ENCODE results near the gene PEPD. TPM values are rescaled to one million over a fixed set of nuclear protein-coding genes. Genes with fewer than 3 reads are reported as not detected.

Gene PEPD
- total RNA-seq, 1 experiment from 2014 or later: 83.1 TPM

- ChIA-PET CTCF (no interaction called here), POLR2A (no interaction called here)
- TF ChIP-seq SP1 (CRISPR knock-in tag; conservative IDR thresholded peaks at IDR 0.05) (no peak), CBFB (CRISPR knock-in tag; IDR thresholded peaks at IDR 0.05; ENCODE audit: low read depth) (no peak), USF1 (CRISPR knock-in tag; IDR thresholded peaks at IDR 0.05) (no peak), NFE2L1 (CRISPR knock-in tag; IDR thresholded peaks at IDR 0.05) (no peak), IRF1 (CRISPR knock-in tag; IDR thresholded peaks at IDR 0.05) (no peak), ZNF532 (CRISPR knock-in tag; IDR thresholded peaks at IDR 0.05; ENCODE audit: borderline replicate concordance) (no peak), GTF2I (CRISPR knock-in tag; conservative IDR thresholded peaks at IDR 0.05) (no peak), MLX (CRISPR knock-in tag; IDR thresholded peaks at IDR 0.05) (no peak), ATF6 (CRISPR knock-in tag; IDR thresholded peaks at IDR 0.05) (no peak), FOXP4 (CRISPR knock-in tag; IDR thresholded peaks at IDR 0.05) (no peak), E2F1 (CRISPR knock-in tag; IDR thresholded peaks at IDR 0.05) (no peak), ZNF512 (CRISPR knock-in tag; IDR thresholded peaks at IDR 0.05; ENCODE audit: borderline replicate concordance) (no peak), SMAD3 (CRISPR knock-in tag; IDR thresholded peaks at IDR 0.05; ENCODE audit: borderline replicate concordance) (no peak), TEAD4 (CRISPR knock-in tag; IDR thresholded peaks at IDR 0.05) (no peak), JUN (CRISPR knock-in tag; IDR thresholded peaks at IDR 0.05) (no peak), NR1H2 (CRISPR knock-in tag; IDR thresholded peaks at IDR 0.05) (no peak), ATF1 (CRISPR knock-in tag; IDR thresholded peaks at IDR 0.05) (no peak), E2F4 (CRISPR knock-in tag; IDR thresholded peaks at IDR 0.05; ENCODE audit: borderline replicate concordance, low read depth) (no peak), NFATC4 (CRISPR knock-in tag; IDR thresholded peaks at IDR 0.05) (no peak), ZMAT4 (CRISPR knock-in tag; IDR thresholded peaks at IDR 0.05) (no peak)
- DNase-seq (ENCODE audit: low spot score) (no peak), ATAC-seq (no peak)
- Mint-ChIP-seq H3K36me3 (no peaks in the 10 kb centered on the region), H3K4me1 (peaks cover 12% of the 10 kb centered on the region), H3K27me3 (ENCODE audit: low read depth) (no peaks in the 10 kb centered on the region; the same call in 1 of the 2 replicates), H3K4me3 (no peak overlapping the region), H3K27ac (no peak overlapping the region), H3K9me3 (no peaks in the 10 kb centered on the region)
These were observed 30.1 kb upstream of the PEPD start for GRCh38 chr19:33551676-33552075.

Measured in WTC11 (cell line).